K562 (cell line): ENCODE results near the gene PITHD1. TPM values are rescaled to one million over a fixed set of nuclear protein-coding genes. Genes with fewer than 3 reads are reported as not detected.

Source experiments
- ADNP ChIP-seq: fragments of 200-800 bp; sonication (Bioruptor generic); IDR thresholded peaks from 2 replicates; pipeline ENCODE4 v1.6.1; 2016; ENCODE audit warnings: missing genetic modification characterization, missing compliant biosample characterization
- ATF1 ChIP-seq, 2 experiments: fragments of 450-650 bp in 1 of 2; IDR thresholded peaks; 2 replicates each; pipeline ENCODE4 v1.6.1; 2016; ENCODE audit warnings: missing compliant biosample characterization in 1 of 2, missing genetic modification characterization in 1 of 2
- ATF4 ChIP-seq: fragments of 450-650 bp; formaldehyde crosslinking; IDR thresholded peaks from 2 replicates; pipeline ENCODE4 v1.4.0; 2022; ENCODE audit warnings: mild to moderate bottlenecking, moderate library complexity
- DACH1 ChIP-seq: fragments of 450-650 bp; IDR thresholded peaks from 2 replicates; pipeline ENCODE4 v1.6.1; 2018; ENCODE audit not compliant: partially characterized antibody
- GABPB2 ChIP-seq: fragments of 250-450 bp; sonication (Bioruptor Pico); conservative IDR thresholded peaks from 2 replicates; pipeline ENCODE4 v1.5.1; 2021; ENCODE audit warnings: mild to moderate bottlenecking
- GATA2 ChIP-seq: sonication (generic); formaldehyde crosslinking; IDR thresholded peaks from 2 replicates; pipeline ENCODE4 v1.4.0; 2020; ENCODE audit warnings: mild to moderate bottlenecking, missing genetic modification reagents
- MAFK ChIP-seq: IDR thresholded peaks from 2 replicates; pipeline ENCODE4 v1.6.1; 2011; ENCODE audit warnings: low read length, improper control_type of control experiment
- MLLT1 ChIP-seq, 2 experiments: fragments of 450-650 bp; IDR thresholded peaks; 2 replicates each; pipeline ENCODE4 v1.6.1; 2016
- MTA2 ChIP-seq: fragments of 450-650 bp; IDR thresholded peaks from 2 replicates; pipeline ENCODE4 v1.6.1; 2016; ENCODE audit warnings: low read depth
- NR3C1 ChIP-seq: sonication (generic); formaldehyde crosslinking; IDR thresholded peaks from 2 replicates; pipeline ENCODE4 v1.8.1; 2022; ENCODE audit warnings: missing genetic modification reagents
- RCOR1 ChIP-seq, 2 experiments: IDR thresholded peaks; 2 replicates each; pipeline ENCODE4 v1.6.1; 2012; ENCODE audit warnings: low read depth in 2 of 2, low read length in 2 of 2, borderline replicate concordance in 1 of 2, improper control_type of control experiment in 1 of 2
- SMC3 ChIP-seq: conservative IDR thresholded peaks from 2 replicates; pipeline ENCODE4 v1.6.1; 2011; ENCODE audit warnings: low read depth, low read length, improper control_type of control experiment; ENCODE audit not compliant: insufficient read depth
- SREBF2 ChIP-seq: sonication (generic); formaldehyde crosslinking; IDR thresholded peaks from 2 replicates; pipeline ENCODE4 v1.4.0; 2020; ENCODE audit warnings: mild to moderate bottlenecking, missing genetic modification reagents
- ZEB2 ChIP-seq: fragments of 450-650 bp; IDR thresholded peaks from 2 replicates; pipeline ENCODE4 v1.6.1; 2016
- ZNF140 ChIP-seq: fragments of 250-450 bp; sonication (Bioruptor Pico); IDR thresholded peaks from 2 replicates; pipeline ENCODE4 v1.8.0; 2021; ENCODE audit warnings: moderate library complexity, mild to moderate bottlenecking, inconsistent platforms
- ZNF449 ChIP-seq: fragments of 250-450 bp; sonication (Bioruptor Pico); IDR thresholded peaks from 2 replicates; pipeline ENCODE4 v1.8.0; 2022; ENCODE audit warnings: moderate library complexity, mild to moderate bottlenecking, inconsistent platforms
- ZNF644 ChIP-seq: fragments of 200-800 bp; sonication (Bioruptor generic); IDR thresholded peaks from 2 replicates; pipeline ENCODE4 v1.6.1; 2016; ENCODE audit warnings: low read depth, missing genetic modification characterization, missing compliant biosample characterization
- polyA plus RNA-seq, 8 experiments: library from polyadenylated mRNA; depleted of rRNA in 4 of 8; stranded (reverse) in 5 of 8; unstranded in 3 of 8; fragments of >200 nt; fragmentation: Nextera tagmentation in 2 of 8; fragmentation: Illumina TruSeq in 1 of 8; extraction: Ambion mirVana in 2 of 8; extraction: Trizol in 1 of 8; gene quantifications; 2 replicates each; pipeline versions ENCODE4 v1.2.1 to v1.2.3, GENCODE V29; 2011 to 2014; ENCODE audit warnings: inconsistent platforms in 1 of 8, missing spikeins in 1 of 8
- total RNA-seq, 7 experiments: library from RNA; depleted of rRNA in 6 of 7; stranded (reverse); fragments of >200 nt in 6 of 7; fragmentation: Illumina TruSeq in 2 of 7; extraction: Trizol in 2 of 7; gene quantifications; 2 replicates each; pipeline versions ENCODE4 v1.2.1 to v1.2.3, GENCODE V29; 2011 to 2021; ENCODE audit warnings: low replicate concordance in 1 of 7
- TF ChIP-seq, protein P1 (sequence below): sonication (generic); formaldehyde crosslinking; IDR thresholded peaks from 2 replicates; pipeline ENCODE4 v1.8.0; 2023; ENCODE audit warnings: mild to moderate bottlenecking, missing genetic modification reagents
- TF ChIP-seq, protein P2 (sequence below): sonication (generic); formaldehyde crosslinking; IDR thresholded peaks from 2 replicates; pipeline ENCODE4 v1.8.0; 2022; ENCODE audit warnings: missing genetic modification reagents, mild to moderate bottlenecking, borderline replicate concordance

PITHD1 gene
- total and polyA plus RNA-seq, 9 of the 15 experiments (the other 6 are each of a cell fraction or from before 2014, with no cell fraction given): 46.5 to 175 (median 149) TPM

- TF ChIP-seq NR3C1 (CRISPR knock-in tag) (no peak), ZNF140 (no peak), SREBF2 (no peak), MLLT1 (IDR thresholded peaks at IDR 0.05) (peak; percentile 56 to 60; a peak in 3 of 4 replicates), ZEB2 (no peak), ADNP (tag) (no peak), ATF4 (CRISPR knock-in tag) (no peak), MAFK (no peak), MTA2 (0 out of 2 replicates have a peak, but pooled peaks have one; percentile 11), ATF1 (CRISPR knock-in tag; IDR thresholded peaks at IDR 0.05) (no peak), ATF1 (tag; IDR thresholded peaks at IDR 0.05) (no peak), ZNF449 (CRISPR knock-in tag) (no peak), GATA2 (CRISPR knock-in tag) (no peak), ZNF644 (tag) (no peak), DACH1 (no peak), SMC3 (peak; percentile 84), RCOR1 (IDR thresholded peaks at IDR 0.05; ENCODE audit: borderline replicate concordance in 1 of 2, low read depth in 2 of 2, low read length in 2 of 2) (peak in 1 of 2 experiments; percentile 60; a peak in 1 of 4 replicates), GABPB2 (no peak)
- TF ChIP-seq, protein P1, sequence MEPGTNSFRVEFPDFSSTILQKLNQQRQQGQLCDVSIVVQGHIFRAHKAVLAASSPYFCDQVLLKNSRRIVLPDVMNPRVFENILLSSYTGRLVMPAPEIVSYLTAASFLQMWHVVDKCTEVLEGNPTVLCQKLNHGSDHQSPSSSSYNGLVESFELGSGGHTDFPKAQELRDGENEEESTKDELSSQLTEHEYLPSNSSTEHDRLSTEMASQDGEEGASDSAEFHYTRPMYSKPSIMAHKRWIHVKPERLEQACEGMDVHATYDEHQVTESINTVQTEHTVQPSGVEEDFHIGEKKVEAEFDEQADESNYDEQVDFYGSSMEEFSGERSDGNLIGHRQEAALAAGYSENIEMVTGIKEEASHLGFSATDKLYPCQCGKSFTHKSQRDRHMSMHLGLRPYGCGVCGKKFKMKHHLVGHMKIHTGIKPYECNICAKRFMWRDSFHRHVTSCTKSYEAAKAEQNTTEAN (CRISPR knock-in tag): no peak
- TF ChIP-seq, protein P2, sequence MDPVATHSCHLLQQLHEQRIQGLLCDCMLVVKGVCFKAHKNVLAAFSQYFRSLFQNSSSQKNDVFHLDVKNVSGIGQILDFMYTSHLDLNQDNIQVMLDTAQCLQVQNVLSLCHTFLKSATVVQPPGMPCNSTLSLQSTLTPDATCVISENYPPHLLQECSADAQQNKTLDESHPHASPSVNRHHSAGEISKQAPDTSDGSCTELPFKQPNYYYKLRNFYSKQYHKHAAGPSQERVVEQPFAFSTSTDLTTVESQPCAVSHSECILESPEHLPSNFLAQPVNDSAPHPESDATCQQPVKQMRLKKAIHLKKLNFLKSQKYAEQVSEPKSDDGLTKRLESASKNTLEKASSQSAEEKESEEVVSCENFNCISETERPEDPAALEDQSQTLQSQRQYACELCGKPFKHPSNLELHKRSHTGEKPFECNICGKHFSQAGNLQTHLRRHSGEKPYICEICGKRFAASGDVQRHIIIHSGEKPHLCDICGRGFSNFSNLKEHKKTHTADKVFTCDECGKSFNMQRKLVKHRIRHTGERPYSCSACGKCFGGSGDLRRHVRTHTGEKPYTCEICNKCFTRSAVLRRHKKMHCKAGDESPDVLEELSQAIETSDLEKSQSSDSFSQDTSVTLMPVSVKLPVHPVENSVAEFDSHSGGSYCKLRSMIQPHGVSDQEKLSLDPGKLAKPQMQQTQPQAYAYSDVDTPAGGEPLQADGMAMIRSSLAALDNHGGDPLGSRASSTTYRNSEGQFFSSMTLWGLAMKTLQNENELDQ: no peak
Measured at GRCh38 chr1:23810818-23811540, 32.8 kb downstream of the PITHD1 start (continued).
